Skeletal muscle satellite cell (primary cell): ENCODE data around the gene TBC1D7.
A peak's percentile ranks its signal among the peaks of the same experiment; 100 is the strongest.

Source experiments
- H3K27me3 ChIP-seq: 2 replicates; pipeline ENCODE4 v1.7.0; 2013; ENCODE audit warnings: low read length; ENCODE audit not compliant: control insufficient read depth, insufficient read depth
- H3K36me3 ChIP-seq: 2 replicates; pipeline ENCODE4 v1.7.0; 2013; ENCODE audit warnings: mild to moderate bottlenecking, control low read depth, low read length; ENCODE audit not compliant: insufficient read depth
- H3K4me1 ChIP-seq: 2 replicates; pipeline ENCODE4 v1.7.0; 2013; ENCODE audit warnings: low read length; ENCODE audit not compliant: control insufficient read depth, insufficient read depth
- H3K4me2 ChIP-seq: 2 replicates; pipeline ENCODE4 v1.7.0; 2013; ENCODE audit warnings: mild to moderate bottlenecking, low read length
- H3K4me3 ChIP-seq: 2 replicates; pipeline ENCODE4 v1.7.0; 2013; ENCODE audit warnings: low read length
- H3K9ac ChIP-seq: 2 replicates; pipeline ENCODE4 v1.7.0; 2013; ENCODE audit warnings: mild to moderate bottlenecking, low read depth, low read length, moderate library complexity
- H3K9me3 ChIP-seq: replicated peaks from 2 replicates; pipeline ENCODE4 v1.7.0; 2013; ENCODE audit warnings: mild to moderate bottlenecking, control low read depth, low read length

The TBC1D7 gene

DNA sequence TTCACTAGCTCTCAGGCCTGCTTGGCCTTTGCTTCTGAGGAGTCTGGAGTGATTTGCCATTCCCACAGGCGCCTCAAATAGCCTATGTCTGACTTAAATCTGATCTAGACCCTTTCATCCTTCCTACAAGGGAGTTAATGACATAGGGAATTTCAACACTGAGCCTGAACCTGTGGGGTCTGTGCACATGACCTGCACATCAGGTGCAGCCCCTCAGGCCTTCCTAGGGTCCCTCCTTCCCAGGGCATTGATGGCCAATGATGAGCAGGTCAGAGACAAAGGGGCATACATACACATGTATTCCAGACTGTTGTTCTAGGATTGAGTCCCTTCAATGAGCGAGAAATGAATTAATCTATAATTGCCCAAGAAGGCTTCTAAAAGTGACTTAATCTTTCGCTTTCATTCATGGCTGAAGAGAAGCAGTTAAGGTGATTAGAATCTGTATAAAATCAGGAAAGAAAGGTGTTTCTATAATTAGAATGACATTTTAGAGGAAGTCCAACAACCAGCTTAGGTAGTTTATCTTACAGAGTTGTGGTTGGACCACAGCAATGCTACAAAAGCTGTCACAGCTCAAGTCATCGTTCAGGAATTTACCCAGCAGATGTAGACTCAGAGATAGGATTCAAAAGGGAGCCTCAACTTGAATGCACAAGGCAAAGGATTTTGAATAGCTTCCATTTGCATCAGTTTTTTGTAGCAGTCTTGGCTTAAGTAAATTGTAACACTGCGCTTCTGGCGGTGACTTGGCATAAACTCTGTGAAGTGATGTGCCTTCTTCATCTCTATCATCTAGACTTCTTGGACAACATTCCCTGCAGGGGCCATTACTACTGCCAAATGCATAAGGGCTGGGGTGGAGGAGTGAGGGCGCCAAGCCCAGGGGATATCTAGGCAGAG, 27.0 kb upstream of the TBC1D7 start:
- peaks cover 40% of the 10 kb centered on the region for H3K4me1 ChIP-seq
- H3K27me3 ChIP-seq, result no peaks in the 10 kb centered on the region

DNA sequence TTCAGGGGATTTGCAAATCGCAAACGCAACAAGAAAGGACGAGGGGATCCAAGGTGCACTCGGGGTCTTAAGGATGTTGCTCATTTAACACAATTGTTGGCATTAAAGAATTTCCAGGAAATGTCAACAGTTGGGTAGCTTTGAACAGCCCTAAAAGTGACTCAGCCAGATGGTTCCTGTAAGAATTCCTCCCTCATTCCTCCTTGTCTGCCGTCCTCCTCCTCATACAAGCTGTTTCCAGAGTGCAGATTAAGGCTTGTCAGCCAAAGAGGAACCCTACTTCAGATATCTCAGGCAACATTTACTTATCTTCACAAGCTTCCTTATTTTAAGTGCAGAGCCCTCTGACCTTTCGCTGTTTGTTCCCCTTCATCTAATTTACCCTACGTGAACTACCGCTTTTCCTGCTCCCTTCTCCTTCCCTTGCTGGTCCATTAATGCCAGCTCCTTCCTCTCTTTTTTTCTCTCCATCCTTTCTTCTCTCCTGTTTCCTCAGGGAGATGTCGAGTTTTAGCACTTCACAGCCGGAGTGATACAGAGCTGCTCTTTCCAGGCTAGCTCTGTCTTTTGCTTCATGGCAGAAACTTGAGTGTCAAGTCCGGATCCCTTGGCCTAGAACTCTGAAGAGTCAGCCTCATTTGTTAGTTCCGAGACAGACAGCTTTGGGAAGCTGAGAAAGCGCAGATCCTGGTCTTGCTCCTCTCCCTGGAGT, 26.1 kb upstream of the TBC1D7 start:
- H3K36me3 ChIP-seq, result no peaks in the 10 kb centered on the region
- peaks cover 40% of the 10 kb centered on the region for H3K4me1 ChIP-seq
- peak overlapping the region; percentile 40 for H3K9ac ChIP-seq
- peak overlapping the region; percentile 1 for H3K4me3 ChIP-seq
- H3K4me2 ChIP-seq, result peak overlapping the region; percentile 58
- H3K27me3 ChIP-seq, result no peaks in the 10 kb centered on the region
- no peaks in the 10 kb centered on the region for H3K9me3 ChIP-seq

More for the DNA sequence above, 27.0 kb upstream of the TBC1D7 start:
- H3K9ac ChIP-seq, result peak overlapping the region; percentile 40
- no peaks in the 10 kb centered on the region for H3K9me3 ChIP-seq
- H3K4me2 ChIP-seq, result peak overlapping the region; percentile 58
- H3K36me3 ChIP-seq, result no peaks in the 10 kb centered on the region
- peak overlapping the region; percentile 36 for H3K4me3 ChIP-seq

DNA sequence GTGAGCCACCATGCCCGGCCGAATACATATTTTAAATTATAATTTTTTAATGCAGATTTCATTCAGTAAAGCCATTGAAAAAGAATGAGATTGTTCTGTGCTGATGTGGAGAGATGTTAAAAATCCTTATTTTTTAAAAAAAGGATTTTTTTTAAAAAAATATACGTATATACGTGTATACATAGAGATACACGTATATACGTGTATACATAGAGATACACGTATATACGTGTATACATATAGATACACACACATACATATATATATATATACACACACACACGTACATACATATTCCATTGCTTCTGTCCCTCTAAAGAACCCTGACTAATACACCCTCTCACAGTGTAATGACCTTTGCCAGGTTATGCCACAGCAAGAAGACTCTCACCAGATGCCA, 23.8 kb upstream of the TBC1D7 start:
- Histone ChIP-seq H3K27me3 (no peaks in the 10 kb centered on the region), H3K36me3 (no peaks in the 10 kb centered on the region), H3K4me3 (no peak overlapping the region), H3K4me2 (no peak overlapping the region), H3K4me1 (peaks cover 31% of the 10 kb centered on the region), H3K9ac (no peak overlapping the region), H3K9me3 (no peaks in the 10 kb centered on the region)

DNA sequence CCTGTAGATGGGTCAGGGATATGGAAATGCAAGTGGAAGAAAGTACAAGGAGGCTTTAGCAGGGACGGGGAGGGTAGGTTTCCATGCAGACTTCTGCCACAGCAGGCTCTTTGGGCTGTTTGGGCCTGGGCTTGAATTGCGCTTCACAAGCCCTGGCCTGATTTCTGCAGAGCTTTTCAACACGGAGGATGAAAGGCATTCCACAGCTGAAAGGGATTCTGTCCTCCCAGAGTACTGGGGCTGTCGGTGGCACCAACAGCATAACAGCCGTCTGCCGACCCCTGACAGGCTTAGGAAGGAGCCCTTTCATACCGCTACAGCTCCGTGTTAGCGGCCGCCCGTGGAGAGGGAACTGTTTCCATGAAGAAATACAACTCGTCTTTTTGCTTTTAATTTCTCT, 22.9 kb upstream of the TBC1D7 start:
- H3K4me3 ChIP-seq, result no peak overlapping the region
- H3K4me2 ChIP-seq, result no peak overlapping the region
- no peaks in the 10 kb centered on the region for H3K27me3 ChIP-seq
- peaks cover 22% of the 10 kb centered on the region for H3K4me1 ChIP-seq
- no peaks in the 10 kb centered on the region for H3K9me3 ChIP-seq
- H3K36me3 ChIP-seq, result no peaks in the 10 kb centered on the region
- no peak overlapping the region for H3K9ac ChIP-seq

DNA sequence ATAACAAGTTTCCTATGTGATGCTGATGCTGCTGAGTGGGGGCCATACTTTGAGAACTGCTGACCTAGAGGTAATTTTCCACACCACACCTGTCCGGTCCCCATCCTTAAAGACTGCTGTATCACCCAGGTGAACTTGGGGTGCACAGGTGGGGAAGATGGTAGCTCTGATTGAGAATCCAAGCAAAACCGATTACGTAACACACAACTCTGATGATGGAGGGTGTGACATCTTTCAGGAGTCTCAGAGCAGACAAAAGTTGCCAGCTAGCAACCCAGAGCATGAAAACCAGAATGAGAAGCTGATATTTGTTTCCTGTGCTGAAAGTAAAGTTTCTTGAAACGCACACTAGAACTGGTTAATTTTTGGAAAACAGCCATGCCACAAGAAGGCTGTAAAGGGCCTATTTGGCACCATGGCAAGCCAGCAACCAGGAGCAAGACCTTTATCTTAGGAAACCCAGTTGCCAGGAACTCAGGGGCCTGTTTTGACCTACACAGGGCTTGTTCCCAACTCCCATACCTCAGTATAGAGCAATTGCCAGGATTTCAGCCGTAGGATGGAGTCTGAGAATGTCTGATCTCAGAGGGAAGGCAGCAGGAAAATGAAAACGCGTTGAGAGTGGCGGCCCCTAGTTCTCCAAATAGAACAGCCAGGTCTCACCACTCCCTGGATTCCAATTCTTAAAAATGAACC, 21.6 kb upstream of the TBC1D7 start:
- H3K4me3 ChIP-seq, result no peak overlapping the region
- H3K9me3 ChIP-seq, result no peaks in the 10 kb centered on the region
- no peak overlapping the region for H3K4me2 ChIP-seq
- no peaks in the 10 kb centered on the region for H3K27me3 ChIP-seq
- H3K36me3 ChIP-seq, result no peaks in the 10 kb centered on the region
- no peak overlapping the region for H3K9ac ChIP-seq
- peaks cover 9% of the 10 kb centered on the region for H3K4me1 ChIP-seq

DNA sequence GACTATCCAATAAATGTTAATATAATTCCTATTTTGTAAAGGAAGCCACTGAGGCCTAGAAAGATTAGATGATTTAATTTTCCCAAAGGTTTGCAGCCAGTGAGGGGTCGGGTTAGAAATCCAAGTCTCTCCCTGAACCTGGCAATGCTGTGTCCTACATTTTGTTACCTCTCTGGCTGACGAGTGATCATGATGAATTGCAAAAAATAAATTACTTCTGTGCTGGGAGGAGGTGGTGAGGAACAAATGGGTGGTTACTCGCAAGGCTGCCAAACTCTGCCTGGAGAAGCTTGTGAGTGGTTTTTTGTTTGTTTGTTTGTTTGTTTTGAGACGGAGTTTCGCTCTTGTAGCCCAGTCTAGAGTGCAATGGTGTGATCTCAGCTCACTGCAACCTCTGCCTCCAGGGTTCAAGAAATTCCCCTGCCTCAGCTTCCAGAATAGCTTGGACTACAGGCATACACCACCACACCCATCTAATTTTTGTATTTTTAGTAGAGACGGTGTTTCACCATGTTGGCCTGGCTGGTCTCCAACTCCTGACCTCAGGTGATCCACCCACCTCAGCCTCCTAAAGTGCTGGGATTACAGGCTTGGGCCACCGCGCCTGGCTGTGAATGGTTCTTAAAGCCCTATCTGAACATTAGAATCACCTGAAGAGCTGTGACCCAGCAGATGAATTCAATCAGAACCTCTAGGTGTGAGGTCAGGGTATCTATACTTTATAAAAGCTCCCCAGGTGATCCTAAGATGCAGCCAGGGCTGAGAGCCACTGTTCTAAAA, 20.2 kb upstream of the TBC1D7 start:
- H3K4me3 ChIP-seq, result no peak overlapping the region
- no peak overlapping the region for H3K9ac ChIP-seq
- H3K9me3 ChIP-seq, result no peaks in the 10 kb centered on the region
- H3K4me2 ChIP-seq, result no peak overlapping the region
- H3K4me1 ChIP-seq, result no peaks in the 10 kb centered on the region
- no peaks in the 10 kb centered on the region for H3K36me3 ChIP-seq
- no peaks in the 10 kb centered on the region for H3K27me3 ChIP-seq

DNA sequence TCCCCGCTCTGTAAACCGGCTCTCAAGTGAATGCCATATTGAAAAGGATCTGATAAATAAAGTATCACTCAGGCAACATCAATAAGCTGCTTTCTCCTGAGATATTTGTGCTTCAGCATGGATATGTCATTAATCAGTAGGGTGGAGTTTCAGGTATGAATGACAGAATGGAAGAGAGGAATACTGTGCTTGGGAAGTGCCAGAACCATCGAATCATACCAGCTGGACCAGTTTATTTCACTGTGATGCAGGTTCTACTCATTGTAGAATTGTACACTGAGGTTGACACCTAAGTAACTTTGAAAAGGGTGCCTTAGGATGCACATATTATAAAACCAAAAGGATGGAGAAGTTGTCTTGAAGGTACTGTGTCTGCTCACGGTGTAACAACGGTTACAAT, 17.9 kb upstream of the TBC1D7 start:
- Histone ChIP-seq H3K9me3 (no peaks in the 10 kb centered on the region), H3K36me3 (no peaks in the 10 kb centered on the region), H3K4me2 (no peak overlapping the region), H3K4me1 (no peaks in the 10 kb centered on the region), H3K27me3 (no peaks in the 10 kb centered on the region), H3K9ac (no peak overlapping the region), H3K4me3 (no peak overlapping the region)

DNA sequence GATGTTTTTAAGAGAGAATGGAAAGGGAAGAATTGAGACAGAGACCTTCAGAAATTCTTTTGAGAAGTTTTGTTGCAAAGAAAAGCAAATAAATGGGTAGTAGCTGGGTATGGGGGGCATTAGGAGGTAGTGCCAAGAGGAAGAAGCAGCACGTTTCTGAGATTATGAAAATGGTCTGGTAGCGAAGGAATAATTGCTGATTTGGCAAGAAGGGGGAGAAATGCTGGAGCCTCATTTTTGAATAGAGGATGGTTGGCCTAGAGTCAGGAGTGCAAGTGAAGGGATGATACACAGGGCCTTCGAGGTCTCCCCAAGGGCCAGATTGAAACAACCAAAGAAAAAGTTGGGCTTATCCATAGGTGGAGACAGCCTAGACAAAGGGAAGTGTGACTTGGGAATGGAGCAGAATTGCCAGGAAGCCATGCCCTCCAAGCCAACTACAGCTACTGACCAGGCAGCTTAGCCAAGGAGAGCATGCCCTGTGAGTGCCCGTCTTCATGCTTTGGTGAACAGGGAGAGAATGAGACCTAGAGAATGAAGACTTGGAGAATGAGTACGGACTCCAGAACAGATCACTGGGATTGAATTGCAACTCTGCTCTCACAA, 14.2 kb upstream of the TBC1D7 start:
- Histone ChIP-seq H3K4me3 (no peak overlapping the region), H3K4me1 (no peaks in the 10 kb centered on the region), H3K9ac (no peak overlapping the region), H3K4me2 (no peak overlapping the region), H3K27me3 (peaks cover 9% of the 10 kb centered on the region), H3K36me3 (no peaks in the 10 kb centered on the region), H3K9me3 (no peaks in the 10 kb centered on the region)

DNA sequence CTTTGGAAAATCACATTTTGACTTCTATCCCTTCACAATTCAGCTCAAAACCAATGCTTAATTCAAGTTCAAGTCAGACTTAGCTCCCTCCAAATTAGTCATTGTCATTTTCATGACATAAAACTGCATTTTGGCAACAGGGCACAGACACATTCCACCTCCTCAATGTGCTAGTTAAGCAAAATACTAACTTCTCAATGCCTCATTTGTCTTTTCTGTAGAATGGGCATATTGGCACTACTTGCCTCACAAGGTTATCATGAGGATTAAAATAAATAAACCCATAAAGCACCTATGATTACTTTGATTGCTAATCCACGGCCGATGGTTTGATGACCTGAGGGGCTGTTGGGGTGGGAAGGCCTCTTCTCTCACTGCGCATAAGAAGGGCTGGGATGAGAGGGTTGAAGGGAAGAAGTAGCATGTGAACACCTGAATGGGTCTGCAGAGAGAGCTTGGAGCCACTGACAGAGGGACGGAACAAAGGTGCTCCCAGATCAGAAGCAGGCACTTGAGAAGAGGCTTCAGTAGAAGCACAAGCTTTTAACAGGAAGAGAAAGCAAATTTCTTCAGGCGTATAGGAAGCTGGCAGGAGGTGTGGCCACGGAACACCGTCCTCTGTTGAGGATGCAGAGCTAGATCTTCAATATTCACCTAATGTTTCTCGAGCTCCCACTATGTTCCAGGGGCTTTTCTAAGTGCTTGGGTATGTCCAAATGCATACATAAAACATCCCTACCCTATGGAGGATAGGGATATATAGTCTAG, 11.7 kb upstream of the TBC1D7 start:
- Histone ChIP-seq H3K9ac (no peak overlapping the region), H3K36me3 (no peaks in the 10 kb centered on the region), H3K4me2 (no peak overlapping the region), H3K9me3 (no peaks in the 10 kb centered on the region), H3K4me1 (no peaks in the 10 kb centered on the region), H3K4me3 (no peak overlapping the region), H3K27me3 (peaks cover 9% of the 10 kb centered on the region)

DNA sequence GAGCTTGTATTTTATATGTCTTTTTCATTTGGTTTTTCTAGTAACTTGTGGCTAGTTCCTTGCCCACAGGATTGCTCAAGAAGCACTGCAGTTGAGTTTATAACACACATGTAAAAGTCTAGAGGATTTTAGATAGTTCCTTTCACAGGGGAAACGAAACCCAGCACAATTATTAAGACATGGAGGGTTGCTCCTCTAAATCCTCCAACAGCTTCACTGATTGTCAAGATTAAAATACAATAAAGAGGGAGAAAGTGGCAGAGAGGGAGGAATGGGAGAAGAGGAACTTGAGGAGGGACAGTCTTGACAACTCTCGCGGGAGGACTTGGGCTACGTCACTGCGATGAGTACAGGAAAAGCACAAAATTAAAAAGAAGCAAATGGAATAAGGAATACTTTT, 9.7 kb upstream of the TBC1D7 start:
- Histone ChIP-seq H3K4me1 (no peaks in the 10 kb centered on the region), H3K27me3 (peaks cover 9% of the 10 kb centered on the region), H3K36me3 (no peaks in the 10 kb centered on the region), H3K4me2 (no peak overlapping the region), H3K9ac (no peak overlapping the region), H3K9me3 (no peaks in the 10 kb centered on the region), H3K4me3 (no peak overlapping the region)
